Panc1 (cell line): Measurements from ENCODE around the gene UAP1L1. TPM values are rescaled to one million over a fixed set of nuclear protein-coding genes. Genes with fewer than 3 reads are reported as not detected.

Source experiments
- ATAC-seq: fragments of 200-7000 bp; cut with Tn5 transposase; 2 replicates; pipeline ENCODE4 v1.9.1; 2020; ENCODE audit warnings: mild to moderate bottlenecking, moderate library complexity
- BruUV-seq: library from RNA; stranded (reverse); fragments of 400-500 nt; replicated peaks from 2 replicates; lab custom pipeline; 2021; lab: Mats Ljungman, UMichigan
- CTCF ChIA-PET: fragments of 300-600 bp; sonication (Branson Sonifier 250); formaldehyde crosslinking; loops from one replicate; lab custom pipeline; 2022; ENCODE audit warnings: antibody characterized with exemption; lab: Charles Lee
- POLR2A ChIA-PET: fragments of 300-600 bp; sonication (Branson Sonifier 250); formaldehyde crosslinking; loops from one replicate; lab custom pipeline; 2022; ENCODE audit warnings: antibody characterized with exemption; lab: Charles Lee
- DNase-seq: peaks from one replicate; pipeline ENCODE4 v3.0.0-alpha.2; 2010; ENCODE audit warnings: low read depth, low spot score
- H3K27ac ChIP-seq: 2 replicates; pipeline ENCODE4 v1.5.1; 2011; ENCODE audit warnings: mild to moderate bottlenecking, low read length, inconsistent platforms
- H3K27me3 ChIP-seq: fragments of 200-500 bp; sonication (Bioruptor generic); 2 replicates; pipeline ENCODE4 v1.6.0; 2014; ENCODE audit warnings: low read length, inconsistent platforms; ENCODE audit not compliant: control insufficient read depth, insufficient read depth
- H3K36me3 ChIP-seq: fragments of 200-500 bp; sonication (Bioruptor generic); 2 replicates; pipeline ENCODE4 v1.5.1; 2014; ENCODE audit warnings: inconsistent platforms, mild to moderate bottlenecking, low read length, moderate library complexity; ENCODE audit not compliant: control insufficient read depth, insufficient read depth
- H3K4me1 ChIP-seq: 2 replicates; pipeline ENCODE4 v1.5.1; 2011; ENCODE audit warnings: inconsistent platforms, mild to moderate bottlenecking, low read length, moderate library complexity; ENCODE audit not compliant: control insufficient read depth, insufficient read depth
- H3K4me3 ChIP-seq, 2 experiments: 2 replicates each; pipeline ENCODE4 v1.5.1; 2011 to 2012; ENCODE audit warnings: low read depth in 2 of 2, low read length in 2 of 2, mild to moderate bottlenecking in 2 of 2, inconsistent platforms in 1 of 2, moderate library complexity in 1 of 2
- H3K9me3 ChIP-seq: fragments of 200-500 bp; sonication (Bioruptor generic); 2 replicates; pipeline ENCODE4 v1.5.1; 2014; ENCODE audit warnings: low read depth, mild to moderate bottlenecking, inconsistent platforms, low read length, moderate library complexity; ENCODE audit not compliant: control insufficient read depth, insufficient read depth
- POLR2AphosphoS5 ChIP-seq: IDR thresholded peaks from 2 replicates; pipeline ENCODE4 v1.6.1; 2012; ENCODE audit warnings: mild to moderate bottlenecking, low read depth, low read length, moderate library complexity
- SIN3A ChIP-seq: IDR thresholded peaks from 2 replicates; pipeline ENCODE4 v1.6.1; 2012; ENCODE audit warnings: low read depth, mild to moderate bottlenecking, low read length, moderate library complexity, borderline replicate concordance; ENCODE audit not compliant: insufficient read depth
- TCF7L2 ChIP-seq: IDR thresholded peaks from 2 replicates; pipeline ENCODE4 v1.6.1; 2011; ENCODE audit warnings: mild to moderate bottlenecking, low read depth, low read length, inconsistent platforms
- in situ Hi-C: cut with HindIII; loops from 2 replicates; pipeline ENCODE4 v1.10.0; 2016; ENCODE audit warnings: low sequenced_read_pairs, low pct_unique_long_range_greater_than_20kb
- intact Hi-C: fragments of 100-400 bp; cut with micrococcal nuclease; formaldehyde crosslinking; loops from one replicate; pipeline ENCODE4 v1.10.0; 2022; ENCODE audit not compliant: unreplicated experiment
- total RNA-seq: library from RNA; stranded (reverse); gene quantifications from one replicate; pipeline ENCODE4 v1.2.1, GENCODE V29; 2021; ENCODE audit not compliant: unreplicated experiment
- TF ChIP-seq, protein P1 (sequence below): fragments of 450-650 bp; IDR thresholded peaks from 2 replicates; pipeline ENCODE4 v1.5.1; 2017; ENCODE audit warnings: mild to moderate bottlenecking
- TF ChIP-seq, protein P2 (sequence below), 2 experiments: IDR thresholded peaks; 2 replicates each; pipeline ENCODE4 v1.6.1; 2011 to 2012; ENCODE audit warnings: low read depth in 2 of 2, control low read depth in 1 of 2, low read length in 1 of 2, mild to moderate bottlenecking in 1 of 2, moderate library complexity in 1 of 2; ENCODE audit not compliant: insufficient read depth in 1 of 2

UAP1L1 gene
- total RNA-seq, 1 experiment from 2014 or later = 23.1 TPM

GRCh38 chr9:137080260-137081122 is 3.2 kb downstream of the UAP1L1 start:
- Histone ChIP-seq H3K9me3 (no peaks in the 10 kb centered on the region), H3K27me3 (no peaks in the 10 kb centered on the region), H3K4me1 (peaks cover 29% of the 10 kb centered on the region), H3K4me3 (no peak overlapping the region), H3K36me3 (no peaks in the 10 kb centered on the region; the same call in 1 of the 2 replicates), H3K27ac (no peak overlapping the region)
- ATAC-seq (no peak), DNase-seq (no peak)
- intact Hi-C loops (no loop called here), in situ Hi-C loops (no loop called here)
- POLR2A ChIA-PET = no interaction called here
- no peak for TF ChIP-seq TCF7L2
- TF ChIP-seq, protein P1, sequence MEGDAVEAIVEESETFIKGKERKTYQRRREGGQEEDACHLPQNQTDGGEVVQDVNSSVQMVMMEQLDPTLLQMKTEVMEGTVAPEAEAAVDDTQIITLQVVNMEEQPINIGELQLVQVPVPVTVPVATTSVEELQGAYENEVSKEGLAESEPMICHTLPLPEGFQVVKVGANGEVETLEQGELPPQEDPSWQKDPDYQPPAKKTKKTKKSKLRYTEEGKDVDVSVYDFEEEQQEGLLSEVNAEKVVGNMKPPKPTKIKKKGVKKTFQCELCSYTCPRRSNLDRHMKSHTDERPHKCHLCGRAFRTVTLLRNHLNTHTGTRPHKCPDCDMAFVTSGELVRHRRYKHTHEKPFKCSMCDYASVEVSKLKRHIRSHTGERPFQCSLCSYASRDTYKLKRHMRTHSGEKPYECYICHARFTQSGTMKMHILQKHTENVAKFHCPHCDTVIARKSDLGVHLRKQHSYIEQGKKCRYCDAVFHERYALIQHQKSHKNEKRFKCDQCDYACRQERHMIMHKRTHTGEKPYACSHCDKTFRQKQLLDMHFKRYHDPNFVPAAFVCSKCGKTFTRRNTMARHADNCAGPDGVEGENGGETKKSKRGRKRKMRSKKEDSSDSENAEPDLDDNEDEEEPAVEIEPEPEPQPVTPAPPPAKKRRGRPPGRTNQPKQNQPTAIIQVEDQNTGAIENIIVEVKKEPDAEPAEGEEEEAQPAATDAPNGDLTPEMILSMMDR = no peak
- TF ChIP-seq SIN3A = no peak
- no peak for TF ChIP-seq POLR2AphosphoS5
- TF ChIP-seq, protein P2, sequence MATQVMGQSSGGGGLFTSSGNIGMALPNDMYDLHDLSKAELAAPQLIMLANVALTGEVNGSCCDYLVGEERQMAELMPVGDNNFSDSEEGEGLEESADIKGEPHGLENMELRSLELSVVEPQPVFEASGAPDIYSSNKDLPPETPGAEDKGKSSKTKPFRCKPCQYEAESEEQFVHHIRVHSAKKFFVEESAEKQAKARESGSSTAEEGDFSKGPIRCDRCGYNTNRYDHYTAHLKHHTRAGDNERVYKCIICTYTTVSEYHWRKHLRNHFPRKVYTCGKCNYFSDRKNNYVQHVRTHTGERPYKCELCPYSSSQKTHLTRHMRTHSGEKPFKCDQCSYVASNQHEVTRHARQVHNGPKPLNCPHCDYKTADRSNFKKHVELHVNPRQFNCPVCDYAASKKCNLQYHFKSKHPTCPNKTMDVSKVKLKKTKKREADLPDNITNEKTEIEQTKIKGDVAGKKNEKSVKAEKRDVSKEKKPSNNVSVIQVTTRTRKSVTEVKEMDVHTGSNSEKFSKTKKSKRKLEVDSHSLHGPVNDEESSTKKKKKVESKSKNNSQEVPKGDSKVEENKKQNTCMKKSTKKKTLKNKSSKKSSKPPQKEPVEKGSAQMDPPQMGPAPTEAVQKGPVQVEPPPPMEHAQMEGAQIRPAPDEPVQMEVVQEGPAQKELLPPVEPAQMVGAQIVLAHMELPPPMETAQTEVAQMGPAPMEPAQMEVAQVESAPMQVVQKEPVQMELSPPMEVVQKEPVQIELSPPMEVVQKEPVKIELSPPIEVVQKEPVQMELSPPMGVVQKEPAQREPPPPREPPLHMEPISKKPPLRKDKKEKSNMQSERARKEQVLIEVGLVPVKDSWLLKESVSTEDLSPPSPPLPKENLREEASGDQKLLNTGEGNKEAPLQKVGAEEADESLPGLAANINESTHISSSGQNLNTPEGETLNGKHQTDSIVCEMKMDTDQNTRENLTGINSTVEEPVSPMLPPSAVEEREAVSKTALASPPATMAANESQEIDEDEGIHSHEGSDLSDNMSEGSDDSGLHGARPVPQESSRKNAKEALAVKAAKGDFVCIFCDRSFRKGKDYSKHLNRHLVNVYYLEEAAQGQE (IDR thresholded peaks at IDR 0.05; ENCODE audit: insufficient read depth in 1 of 2, low read depth in 2 of 2, low read length in 1 of 2) = no peak
- no TSS peak for BruUV-seq
- CTCF ChIA-PET = no interaction called here

DNA sequence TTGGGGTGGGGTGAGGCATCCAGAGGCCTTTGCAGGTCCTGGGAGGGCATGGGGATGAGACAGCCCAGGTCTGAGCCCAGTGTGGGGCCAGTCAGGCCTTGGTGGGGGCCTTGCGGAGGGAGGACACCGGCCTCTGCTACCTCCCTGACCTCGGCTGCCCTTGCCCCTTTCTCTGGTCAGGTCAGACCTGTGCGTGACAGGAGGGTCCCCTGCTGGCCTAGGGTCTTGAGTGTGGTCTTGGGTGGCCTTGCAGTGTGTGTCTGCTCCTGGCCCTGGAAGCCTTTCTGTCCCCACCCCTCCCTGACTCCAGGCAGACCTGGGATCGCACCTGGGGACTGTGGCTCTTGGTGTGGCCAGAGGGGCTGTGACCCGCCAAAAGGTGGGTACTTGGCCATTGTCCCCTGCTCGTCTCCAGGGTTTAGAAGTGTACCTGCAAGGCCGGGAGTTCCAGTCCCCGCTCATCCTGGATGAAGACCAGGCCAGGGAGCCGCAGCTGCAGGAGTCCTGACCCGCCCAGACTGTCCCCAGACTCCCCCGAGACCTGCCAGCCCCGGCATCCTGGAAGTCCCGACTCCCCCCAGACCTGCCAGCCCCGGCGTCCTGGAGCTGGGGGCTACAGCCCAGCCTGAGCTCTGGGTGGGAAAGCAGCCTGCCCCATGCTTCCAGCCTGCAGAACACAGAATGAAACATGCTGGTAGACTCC is 5.1 kb downstream of the UAP1L1 start:
- Histone ChIP-seq H3K9me3 (no peaks in the 10 kb centered on the region), H3K4me1 (peaks cover 31% of the 10 kb centered on the region), H3K27ac (no peak overlapping the region), H3K27me3 (no peaks in the 10 kb centered on the region), H3K4me3 (no peak overlapping the region), H3K36me3 (no peaks in the 10 kb centered on the region; the same call in 1 of the 2 replicates)
- CTCF ChIA-PET = no interaction called here
- intact Hi-C loops (no loop called here), in situ Hi-C loops (no loop called here)
- ATAC-seq = no peak
- BruUV-seq = no TSS peak
- POLR2A ChIA-PET = interaction anchor here (0.6 kb wide), 1 partner anchor 235 kb away, joined by 10 read pairs; no protein-coding TSS in a partner anchor
- TF ChIP-seq, protein P1 = no peak
- TF ChIP-seq SIN3A = no peak
- no peak for TF ChIP-seq TCF7L2
- no peak for TF ChIP-seq POLR2AphosphoS5
- TF ChIP-seq, protein P2 (IDR thresholded peaks at IDR 0.05; ENCODE audit: insufficient read depth in 1 of 2, low read depth in 2 of 2, low read length in 1 of 2) = no peak
- no peak for DNase-seq
